HG03108 (cell line): ENCODE results near the gene NOS1.
"Not testable (repeated sequence)": the region's sequence is repeated elsewhere in the genome, so short reads cannot be mapped to it uniquely, and the experiment has no call there.

ENCODE experiments used
- ATAC-seq: cut with Tn5 transposase; IDR thresholded peaks from one replicate; pipeline ENCODE4 v1.9.1; 2021; ENCODE audit warnings: moderate library complexity; ENCODE audit not compliant: unreplicated experiment

NOS1 gene

DNA sequence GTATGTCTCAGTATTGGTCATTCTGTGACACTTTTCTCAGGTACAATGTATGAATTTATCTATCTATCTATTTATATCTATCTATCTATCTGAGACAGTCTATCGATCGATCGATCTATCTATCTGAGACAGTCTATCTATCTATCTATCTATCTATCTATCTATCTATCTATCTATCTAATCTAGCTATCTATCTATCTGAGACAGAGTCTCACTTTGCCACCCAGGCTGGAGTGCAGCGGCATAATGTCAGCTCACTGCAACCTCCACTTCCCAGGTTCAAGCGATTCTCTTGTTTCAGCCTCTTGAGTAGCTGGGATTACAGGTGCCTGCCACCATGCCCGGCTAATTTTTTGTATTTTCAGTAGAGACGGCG, 180.0 kb downstream of the NOS1 start:
- ATAC-seq = not testable (repeated sequence)

- ATAC-seq = no peak
These were observed 180.5 kb downstream of the NOS1 start for GRCh38 chr12:117180758-117181467.

GRCh38 chr12:117178745-117179144, 182.7 kb downstream of the NOS1 start:
- no peak for ATAC-seq

- ATAC-seq = no peak
These were observed 183.1 kb downstream of the NOS1 start for GRCh38 chr12:117178301-117178700.

GRCh38 chr12:117172168-117172567, 189.3 kb downstream of the NOS1 start:
- ATAC-seq = no peak

DNA sequence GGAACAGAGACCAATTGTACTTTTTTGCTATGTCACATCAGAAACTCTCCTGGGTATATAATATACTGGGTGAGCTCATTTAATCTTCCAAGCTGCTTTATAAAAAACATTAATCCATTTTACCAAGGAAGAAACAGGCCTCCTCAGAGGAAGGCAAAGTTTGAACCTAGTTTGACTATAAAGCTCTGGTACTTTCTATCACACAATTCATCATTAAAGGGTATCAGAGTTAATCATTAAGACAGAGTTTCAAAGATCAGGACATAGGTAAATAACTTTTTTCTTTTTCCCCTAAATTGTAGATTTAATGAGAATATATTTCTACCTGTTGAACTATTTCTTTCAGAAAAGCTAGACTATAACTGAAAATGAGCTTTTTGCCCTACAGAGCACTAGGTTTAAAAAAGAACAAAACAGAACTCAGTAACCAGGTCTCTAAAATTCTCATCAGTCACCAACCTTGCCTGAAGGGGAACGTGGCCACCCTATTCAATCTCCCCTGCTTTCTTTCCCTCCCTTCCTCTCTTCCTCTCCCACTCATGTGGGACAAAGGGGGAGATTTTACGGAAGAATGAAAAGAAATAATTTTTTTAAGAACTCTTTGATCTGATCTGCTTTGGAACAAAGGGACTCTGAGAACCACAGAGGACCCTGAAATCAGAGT, 189.8 kb downstream of the NOS1 start:
- ATAC-seq = no peak

- no peak for ATAC-seq
These were observed 191.9 kb downstream of the NOS1 start for GRCh38 chr12:117169548-117169947.

DNA sequence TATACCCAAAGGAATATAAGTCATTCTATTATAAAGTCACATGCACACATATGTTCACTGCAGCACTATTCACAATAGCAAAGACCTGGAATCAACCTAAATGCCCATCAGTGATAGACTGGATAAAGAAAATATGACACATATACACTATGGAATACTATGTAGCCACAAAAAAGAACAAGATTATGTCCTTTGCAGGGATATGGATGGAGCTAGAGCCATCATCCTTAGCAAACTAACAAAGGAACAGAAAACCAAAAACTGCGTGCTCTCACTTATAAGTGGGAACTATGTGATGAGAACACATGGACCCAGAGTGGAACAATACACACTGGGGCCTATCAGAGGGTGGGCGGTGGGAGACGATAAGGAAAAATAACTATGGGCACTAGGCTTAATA, 192.4 kb downstream of the NOS1 start:
- no peak for ATAC-seq

DNA sequence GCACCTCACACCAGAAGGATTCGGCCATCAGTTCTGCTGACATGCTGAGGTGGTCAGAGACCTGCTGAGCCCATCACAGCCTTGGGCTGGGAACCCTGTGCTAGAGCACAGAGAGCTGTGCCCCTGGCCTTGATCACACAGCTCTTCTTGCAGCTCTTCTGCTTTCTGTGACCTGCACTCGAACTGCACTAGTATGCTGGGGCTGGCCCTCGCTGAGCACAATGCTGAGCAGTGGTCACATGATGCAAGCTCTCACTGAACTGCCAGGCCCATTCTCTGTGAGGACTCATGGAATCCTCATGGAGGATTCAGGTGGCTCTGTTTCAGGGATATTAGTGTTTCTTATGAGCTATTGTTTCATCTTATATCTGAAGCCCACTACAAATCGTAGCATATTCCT, 193.7 kb downstream of the NOS1 start:
- no peak for ATAC-seq

GRCh38 chr12:117166107-117166506, 195.3 kb downstream of the NOS1 start:
- no peak for ATAC-seq

- ATAC-seq = no peak
These were observed 196.1 kb downstream of the NOS1 start for GRCh38 chr12:117165342-117165741.

GRCh38 chr12:117162633-117163032, 198.8 kb downstream of the NOS1 start:
- no peak for ATAC-seq

- no peak for ATAC-seq
These were observed 199.3 kb downstream of the NOS1 start for GRCh38 chr12:117162167-117162539.

- ATAC-seq = no peak
These were observed 199.8 kb downstream of the NOS1 start for GRCh38 chr12:117161460-117162166.

DNA sequence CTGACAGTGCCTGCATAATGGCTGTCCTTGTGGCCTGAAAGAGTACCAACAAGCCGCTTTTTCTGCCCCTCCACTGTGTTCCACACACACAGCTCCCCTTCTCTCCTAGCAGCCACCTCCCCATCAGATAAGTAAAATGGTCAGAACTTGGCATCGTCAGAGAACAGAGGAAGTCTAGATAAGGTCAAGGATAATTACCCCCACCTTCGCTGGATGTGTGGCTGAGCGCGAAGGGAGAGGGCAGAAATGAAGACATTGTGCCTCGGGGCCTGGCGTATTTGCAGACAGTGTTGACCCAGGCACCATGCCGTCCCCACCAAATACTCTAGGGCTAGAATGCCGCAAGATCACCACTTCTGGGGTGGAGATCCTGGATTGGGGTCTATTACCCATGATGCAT, 201.8 kb downstream of the NOS1 start:
- no peak for ATAC-seq

GRCh38 chr12:117158911-117159553, 202.4 kb downstream of the NOS1 start:
- no peak for ATAC-seq
